OCI-LY3 (cell line): ENCODE data around the gene GIMD1.

Experiments
- H2AFZ ChIP-seq: fragments of 200-600, 300-600 bp; shearing (Covaris generic); 2 replicates; pipeline ENCODE4 v1.6.0; 2014; ENCODE audit warnings: antibody characterized with exemption, low read depth, low read length
- H3K27ac ChIP-seq: fragments of 200-600, 300-600 bp; sonication (generic); 2 replicates; pipeline ENCODE4 v1.5.1; 2014; ENCODE audit warnings: mild to moderate bottlenecking, low read length, moderate library complexity, mixed read lengths
- H3K27me3 ChIP-seq: fragments of 200-600, 300-600 bp; sonication (generic); 2 replicates; pipeline ENCODE4 v1.6.1; 2014; ENCODE audit warnings: low read depth, low read length, mixed read lengths
- H3K36me3 ChIP-seq: fragments of 200-600, 300-600 bp; sonication (generic); replicated peaks from 2 replicates; pipeline ENCODE3; 2014; ENCODE audit warnings: low read depth, low read length, mixed read lengths
- H3K4me1 ChIP-seq: fragments of 300-600, 200-600 bp; sonication (generic); 2 replicates; pipeline ENCODE4 v1.6.1; 2014; ENCODE audit warnings: low read length, mixed read lengths
- H3K4me2 ChIP-seq: fragments of 200-600, 300-600 bp; sonication (generic); 2 replicates; pipeline ENCODE4 v1.6.1; 2014; ENCODE audit warnings: low read length, mixed read lengths
- H3K4me3 ChIP-seq: fragments of 300-600, 200-600 bp; sonication (generic); 2 replicates; pipeline ENCODE4 v1.5.1; 2014; ENCODE audit warnings: antibody characterized with exemption, mild to moderate bottlenecking, low read length, moderate library complexity
- H3K79me2 ChIP-seq: fragments of 300-600, 200-600 bp; shearing (Covaris generic); 2 replicates; pipeline ENCODE4 v1.6.1; 2014; ENCODE audit warnings: mild to moderate bottlenecking, low read length, mixed read lengths
- H3K9ac ChIP-seq: fragments of 300-600, 200-600 bp; shearing (Covaris generic); 2 replicates; pipeline ENCODE4 v1.6.0; 2014; ENCODE audit warnings: mild to moderate bottlenecking, low read length, moderate library complexity
- H3K9me3 ChIP-seq: fragments of 200-600, 300-600 bp; shearing (Covaris generic); 2 replicates; pipeline ENCODE4 v1.6.1; 2014; ENCODE audit warnings: low read length, mixed read lengths; ENCODE audit not compliant: insufficient read depth
- H4K20me1 ChIP-seq: fragments of 200-600, 300-600 bp; sonication (generic); 2 replicates; pipeline ENCODE4 v1.6.1; 2016; ENCODE audit warnings: low read length, mixed read lengths; ENCODE audit not compliant: insufficient read depth
- EZH2phosphoT487 ChIP-seq: fragments of 200-600 bp; shearing (Covaris generic); IDR thresholded peaks from 2 replicates; pipeline ENCODE4 v1.6.1; 2018; ENCODE audit warnings: antibody characterized with exemption, mixed run types, low read depth
- TF ChIP-seq, protein P1 (sequence below): fragments of 200-600, 300-600 bp; sonication (generic); IDR thresholded peaks from 2 replicates; pipeline ENCODE4 v1.5.1; 2014; ENCODE audit warnings: antibody characterized with exemption, low read length, low read depth

The GIMD1 gene

DNA sequence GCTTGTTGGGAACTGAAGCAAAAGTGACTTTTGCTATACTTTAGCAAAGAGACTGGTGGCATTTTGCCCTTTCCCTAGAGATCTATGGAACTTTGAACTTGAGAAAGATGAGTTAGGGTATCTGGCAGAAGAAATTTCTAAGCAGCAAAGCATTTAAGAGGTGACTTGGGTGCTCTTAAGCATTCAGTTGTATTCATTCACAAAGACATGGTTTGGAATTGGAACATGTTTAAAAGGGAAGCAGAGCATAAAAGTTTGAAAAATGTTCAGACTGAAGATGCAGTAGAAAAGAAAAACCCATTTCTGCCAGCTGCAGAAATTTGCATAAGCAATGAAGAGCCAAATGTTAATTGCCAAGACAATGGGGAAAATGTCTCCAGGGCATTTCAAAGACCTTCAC lies 30.7 kb downstream of the GIMD1 start:
- peaks cover 28% of the 10 kb centered on the region for H3K79me2 ChIP-seq
- peaks cover 43% of the 10 kb centered on the region for H3K36me3 ChIP-seq
- TF ChIP-seq, protein P1, sequence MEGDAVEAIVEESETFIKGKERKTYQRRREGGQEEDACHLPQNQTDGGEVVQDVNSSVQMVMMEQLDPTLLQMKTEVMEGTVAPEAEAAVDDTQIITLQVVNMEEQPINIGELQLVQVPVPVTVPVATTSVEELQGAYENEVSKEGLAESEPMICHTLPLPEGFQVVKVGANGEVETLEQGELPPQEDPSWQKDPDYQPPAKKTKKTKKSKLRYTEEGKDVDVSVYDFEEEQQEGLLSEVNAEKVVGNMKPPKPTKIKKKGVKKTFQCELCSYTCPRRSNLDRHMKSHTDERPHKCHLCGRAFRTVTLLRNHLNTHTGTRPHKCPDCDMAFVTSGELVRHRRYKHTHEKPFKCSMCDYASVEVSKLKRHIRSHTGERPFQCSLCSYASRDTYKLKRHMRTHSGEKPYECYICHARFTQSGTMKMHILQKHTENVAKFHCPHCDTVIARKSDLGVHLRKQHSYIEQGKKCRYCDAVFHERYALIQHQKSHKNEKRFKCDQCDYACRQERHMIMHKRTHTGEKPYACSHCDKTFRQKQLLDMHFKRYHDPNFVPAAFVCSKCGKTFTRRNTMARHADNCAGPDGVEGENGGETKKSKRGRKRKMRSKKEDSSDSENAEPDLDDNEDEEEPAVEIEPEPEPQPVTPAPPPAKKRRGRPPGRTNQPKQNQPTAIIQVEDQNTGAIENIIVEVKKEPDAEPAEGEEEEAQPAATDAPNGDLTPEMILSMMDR, result no peak
- TF ChIP-seq EZH2phosphoT487, result no peak
- no peaks in the 10 kb centered on the region for H3K27me3 ChIP-seq
- no peak overlapping the region for H3K9ac ChIP-seq
- H3K4me3 ChIP-seq, result no peak overlapping the region
- no peak overlapping the region for H3K27ac ChIP-seq
- no peak overlapping the region for H2AFZ ChIP-seq
- no peaks in the 10 kb centered on the region for H3K4me1 ChIP-seq
- no peak overlapping the region for H3K4me2 ChIP-seq
- no peaks in the 10 kb centered on the region for H3K9me3 ChIP-seq
- peaks cover 8% of the 10 kb centered on the region; the same call in 1 of the 2 replicates for H4K20me1 ChIP-seq

DNA sequence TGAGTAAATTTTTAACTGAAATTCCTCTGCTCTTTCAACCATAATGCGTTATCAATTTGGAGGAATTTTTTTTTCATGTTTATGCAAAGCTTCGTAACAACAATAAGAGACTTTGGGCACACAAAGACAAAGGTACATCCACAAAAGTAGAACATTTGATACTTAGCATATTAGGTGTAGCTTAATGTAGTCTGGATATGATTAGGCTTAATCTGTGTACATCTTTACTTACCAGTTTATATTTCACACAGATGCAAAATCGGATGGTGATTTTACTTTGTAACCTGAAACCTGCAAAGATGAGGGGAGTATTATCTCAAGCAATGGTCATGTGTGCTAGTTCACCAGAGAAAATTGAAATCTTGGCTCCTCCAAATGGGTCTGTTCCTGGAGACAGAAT lies 32.0 kb downstream of the GIMD1 start:
- Histone ChIP-seq H3K27me3 (no peaks in the 10 kb centered on the region), H4K20me1 (no peaks in the 10 kb centered on the region), H3K27ac (no peak overlapping the region), H3K4me2 (no peak overlapping the region), H3K9me3 (no peaks in the 10 kb centered on the region), H3K36me3 (peaks cover 49% of the 10 kb centered on the region), H3K9ac (no peak overlapping the region), H3K4me1 (no peaks in the 10 kb centered on the region), H3K79me2 (peaks cover 15% of the 10 kb centered on the region), H2AFZ (no peak overlapping the region), H3K4me3 (no peak overlapping the region)
- no peak for TF ChIP-seq EZH2phosphoT487
- TF ChIP-seq, protein P1, result no peak

DNA sequence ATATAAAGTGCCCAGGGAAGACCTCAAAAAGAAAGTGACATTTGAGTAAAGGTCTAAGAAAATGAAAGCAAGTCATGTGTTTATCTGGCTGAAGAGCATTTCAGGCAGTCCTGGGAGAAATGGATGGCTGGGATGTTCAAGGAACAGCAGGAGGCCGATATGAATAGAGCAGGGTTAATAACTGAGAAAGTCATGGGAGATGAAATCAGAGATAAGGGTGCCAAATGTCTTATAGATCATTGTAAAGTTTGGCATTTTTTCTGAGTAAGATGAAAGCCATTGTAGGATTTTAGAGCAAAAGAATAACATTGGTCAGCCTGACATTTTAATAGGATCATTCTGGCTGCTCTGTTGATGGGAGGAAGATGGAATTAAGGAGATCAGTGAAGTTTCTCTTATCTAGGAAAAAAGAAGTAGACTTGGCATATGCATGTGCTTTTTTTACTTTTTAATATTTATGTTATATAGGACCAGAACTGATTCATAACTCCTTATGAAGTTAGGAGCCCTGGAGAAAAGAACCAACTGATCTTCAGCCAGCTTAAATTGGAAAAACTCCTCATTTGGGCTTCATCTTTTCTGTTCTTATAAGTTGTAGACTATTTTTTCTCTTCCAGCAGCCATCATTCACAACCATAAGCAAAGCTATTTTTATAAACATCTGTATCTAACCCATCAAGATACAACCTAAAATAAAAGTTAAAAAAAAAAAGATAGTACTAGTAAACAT lies 33.7 kb downstream of the GIMD1 start:
- no peaks in the 10 kb centered on the region for H3K27me3 ChIP-seq
- H3K9me3 ChIP-seq, result no peaks in the 10 kb centered on the region
- no peak overlapping the region for H3K4me2 ChIP-seq
- no peak overlapping the region for H3K27ac ChIP-seq
- no peak overlapping the region for H2AFZ ChIP-seq
- no peaks in the 10 kb centered on the region for H3K4me1 ChIP-seq
- H4K20me1 ChIP-seq, result no peaks in the 10 kb centered on the region
- no peak overlapping the region for H3K4me3 ChIP-seq
- no peaks in the 10 kb centered on the region for H3K79me2 ChIP-seq
- H3K36me3 ChIP-seq, result peaks cover 47% of the 10 kb centered on the region
- TF ChIP-seq EZH2phosphoT487, result no peak
- TF ChIP-seq, protein P1, result no peak
- H3K9ac ChIP-seq, result no peak overlapping the region

DNA sequence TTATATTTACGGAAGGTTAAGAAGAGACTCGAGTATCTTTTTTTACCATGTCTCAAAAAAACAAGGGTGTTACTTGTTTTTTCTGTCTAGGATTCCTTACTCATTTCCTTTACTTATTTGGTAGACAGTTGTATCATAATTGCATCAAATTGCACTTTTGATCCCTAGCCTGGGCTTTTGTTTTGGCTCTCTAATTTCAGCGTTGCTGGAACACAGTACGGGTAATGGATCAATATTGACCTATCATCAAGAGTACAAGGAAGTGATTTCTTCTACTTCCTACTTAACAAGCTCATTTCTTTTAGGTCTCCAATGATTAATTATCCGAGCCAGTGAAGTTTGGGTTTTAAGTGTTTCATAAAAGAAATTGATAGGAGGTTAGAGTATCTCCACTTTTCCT lies 35.4 kb downstream of the GIMD1 start:
- no peaks in the 10 kb centered on the region for H3K4me1 ChIP-seq
- no peak for TF ChIP-seq EZH2phosphoT487
- TF ChIP-seq, protein P1, result no peak
- H3K79me2 ChIP-seq, result no peaks in the 10 kb centered on the region
- peaks cover 46% of the 10 kb centered on the region for H3K36me3 ChIP-seq
- no peak overlapping the region for H3K9ac ChIP-seq
- no peaks in the 10 kb centered on the region for H3K27me3 ChIP-seq
- no peaks in the 10 kb centered on the region for H4K20me1 ChIP-seq
- H2AFZ ChIP-seq, result no peak overlapping the region
- no peak overlapping the region for H3K27ac ChIP-seq
- H3K9me3 ChIP-seq, result no peaks in the 10 kb centered on the region
- H3K4me3 ChIP-seq, result no peak overlapping the region
- no peak overlapping the region for H3K4me2 ChIP-seq
